AG09309 (cell line): Measurements from ENCODE around the gene ONECUT2.
A peak's percentile ranks its signal among the peaks of the same experiment; 100 is the strongest.

Source experiments
- DNase-seq: peaks from one replicate; pipeline ENCODE4 v3.0.0-alpha.2; 2010; ENCODE audit warnings: low read depth
- H3K4me3 ChIP-seq: 2 replicates; pipeline ENCODE4 v1.5.1; 2011; ENCODE audit warnings: mild to moderate bottlenecking, low read depth, low read length, moderate library complexity; ENCODE audit not compliant: control insufficient read depth
- CTCF ChIP-seq: IDR thresholded peaks from 2 replicates; pipeline ENCODE4 v1.5.1; 2011; ENCODE audit warnings: mild to moderate bottlenecking, low read depth, low read length, inconsistent platforms; ENCODE audit not compliant: insufficient read depth, control insufficient read depth; ENCODE audit errors: missing control alignments

Gene ONECUT2

DNA sequence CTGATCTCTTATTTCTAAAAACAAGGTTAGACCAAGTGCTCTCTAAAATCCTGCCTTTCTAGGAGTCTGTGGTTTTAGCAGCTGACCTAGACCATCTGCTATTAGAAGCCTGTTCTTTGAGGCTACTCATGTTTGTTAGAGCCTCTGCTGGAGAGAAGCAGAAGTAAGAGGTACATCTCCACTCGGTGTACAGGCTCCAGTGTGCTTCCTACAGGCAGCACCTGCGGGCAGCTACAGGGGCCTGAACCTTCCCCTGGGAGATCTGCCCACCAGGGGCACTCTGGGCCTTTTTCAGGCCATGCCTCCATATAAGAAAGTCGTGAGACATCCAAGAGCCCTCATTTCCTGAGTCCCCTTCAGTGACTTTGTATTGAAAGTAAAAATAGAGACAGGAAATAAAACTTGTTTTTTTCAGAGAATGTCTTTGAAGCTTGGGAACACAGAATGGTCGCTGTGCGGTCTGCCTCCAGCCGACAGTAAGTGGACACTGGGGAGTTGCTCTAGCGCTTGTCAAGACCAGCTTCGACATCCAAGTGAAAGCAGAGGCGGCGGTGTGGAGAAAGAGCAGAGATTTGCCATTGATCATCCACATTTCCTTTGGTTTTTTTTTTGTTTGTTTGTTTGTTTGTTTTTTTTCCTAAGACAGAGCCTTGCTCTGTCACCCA is 31.7 kb downstream of the ONECUT2 start:
- H3K4me3 ChIP-seq, result no peak overlapping the region
- no peak for TF ChIP-seq CTCF
- DNase-seq, result no peak

DNA sequence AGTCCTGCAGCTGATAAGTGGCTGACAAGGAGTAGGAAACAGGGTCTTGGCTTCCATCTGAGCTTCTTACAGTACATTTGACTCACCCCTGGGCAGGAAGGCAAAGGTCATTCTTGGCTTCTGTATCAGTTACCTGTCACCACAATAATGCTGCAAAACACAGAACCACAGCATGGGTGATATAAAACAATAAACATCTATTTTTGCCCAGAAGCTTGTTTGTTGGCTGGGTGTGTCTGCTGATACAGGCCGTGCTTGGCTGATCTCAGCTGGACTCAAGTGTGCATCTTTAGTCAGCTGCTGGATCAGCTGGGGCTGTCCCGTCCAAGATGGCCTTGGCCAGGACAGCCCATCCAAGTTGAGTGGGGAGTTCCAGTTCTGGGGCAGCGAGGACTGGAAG is 34.7 kb downstream of the ONECUT2 start:
- DNase-seq, result no peak
- no peak overlapping the region for H3K4me3 ChIP-seq
- TF ChIP-seq CTCF, result no peak

DNA sequence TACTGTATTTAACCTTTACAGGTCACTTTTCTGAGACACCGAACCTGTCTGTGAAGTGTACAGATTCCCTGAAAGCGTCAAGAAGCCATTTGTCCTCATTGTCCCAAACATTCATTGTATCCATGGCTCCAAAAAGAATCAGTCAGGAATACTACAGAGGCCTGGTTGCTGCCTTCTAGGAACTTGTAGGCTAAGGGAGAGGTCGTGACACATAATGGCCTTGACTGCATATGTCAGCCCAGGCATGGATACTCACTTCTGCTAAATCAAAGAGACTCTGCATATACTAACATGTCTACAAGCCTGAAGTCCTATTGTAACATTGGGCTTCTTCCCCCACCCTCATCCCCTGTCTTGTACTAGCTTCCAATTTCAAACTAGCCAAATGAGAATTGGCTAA is 40.2 kb downstream of the ONECUT2 start:
- no peak overlapping the region for H3K4me3 ChIP-seq

GRCh38 chr18:57475903-57476302 is 40.7 kb downstream of the ONECUT2 start:
- DNase-seq, result no peak
- no peak for TF ChIP-seq CTCF

More for the DNA sequence above, 40.2 kb downstream of the ONECUT2 start:
- no peak for DNase-seq
- TF ChIP-seq CTCF, result no peak

GRCh38 chr18:57480733-57481132 is 45.6 kb downstream of the ONECUT2 start:
- TF ChIP-seq CTCF, result no peak
- no peak overlapping the region for H3K4me3 ChIP-seq
- no peak for DNase-seq

More at GRCh38 chr18:57475903-57476302, 40.7 kb downstream of the ONECUT2 start:
- no peak overlapping the region for H3K4me3 ChIP-seq

DNA sequence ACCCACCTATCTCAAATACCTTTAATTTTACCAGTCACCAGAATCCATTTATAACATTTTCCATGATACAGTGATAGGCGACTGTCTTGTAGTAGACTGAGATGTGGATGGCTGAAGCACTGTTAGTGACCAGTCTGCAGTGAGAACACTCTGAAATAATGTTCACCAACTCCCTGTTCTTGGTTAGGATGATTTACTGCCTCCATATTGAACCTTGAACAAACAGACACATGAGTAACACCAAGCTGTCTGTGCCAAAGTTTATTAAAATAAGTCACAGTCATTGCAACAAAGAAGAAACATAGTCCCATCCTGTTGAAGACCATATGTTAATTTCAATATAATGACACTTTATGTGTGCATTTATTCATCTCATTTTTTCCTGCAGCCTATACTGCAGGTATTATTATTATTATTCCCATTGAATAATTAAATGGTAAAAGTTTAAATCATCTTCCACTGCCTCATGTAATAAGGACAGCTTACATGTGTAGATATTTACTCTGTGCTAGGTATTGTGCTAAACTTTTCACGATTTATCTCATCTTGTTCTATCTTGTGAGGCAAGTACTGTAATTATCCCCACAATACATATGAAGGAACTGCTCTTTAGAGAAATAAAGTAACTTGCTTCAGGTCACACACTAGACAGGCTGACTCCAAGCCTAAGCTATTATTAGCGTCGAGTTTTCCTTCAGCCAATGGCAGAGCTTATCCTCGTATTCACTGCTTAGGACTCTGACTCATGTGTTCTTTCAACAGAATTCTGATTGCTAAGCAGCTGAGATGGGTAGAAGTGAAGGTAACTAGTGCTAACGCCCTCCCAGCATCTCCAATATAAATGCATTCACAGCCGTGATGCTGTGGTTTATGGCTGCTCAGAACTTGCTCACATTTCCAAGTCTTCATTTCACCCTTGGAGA is 62.5 kb downstream of the ONECUT2 start:
- DNase-seq, result peak; percentile 20

More for the DNA sequence above, 62.5 kb downstream of the ONECUT2 start:
- H3K4me3 ChIP-seq, result no peak overlapping the region
- no peak for TF ChIP-seq CTCF
